Lung microvascular endothelial cell (primary cell): ENCODE results near the gene DTX3. TPM values are rescaled to one million over a fixed set of nuclear protein-coding genes. Genes with fewer than 3 reads are reported as not detected.

Source experiments
- total RNA-seq: library from RNA; depleted of rRNA; stranded (reverse); fragments of >200 nt; gene quantifications from 2 replicates; pipeline ENCODE4 v1.2.1, GENCODE V29; 2014

The DTX3 gene
- total RNA-seq, 1 donor from 2014 or later, result 4.2 TPM

Other genes with a start within 250 kb of the DTX3 start
- 3.5 and 5.6 TPM in 2 replicates for gene R3HDM2, start 173.8 kb upstream of the DTX3 start, total RNA-seq
- not detected in 2 replicates for gene INHBC, start 170.0 kb upstream of the DTX3 start, total RNA-seq
- gene INHBE, start 149.5 kb upstream of the DTX3 start, total RNA-seq, result not detected in 2 replicates
- gene GLI1, start 145.0 kb upstream of the DTX3 start, total RNA-seq, result not detected in 2 replicates
- under 0.01 TPM in 1 of 2 replicates, not detected in the other for gene ARHGAP9, start 125.0 kb upstream of the DTX3 start, total RNA-seq
- 63.0 and 123 TPM in 2 replicates for gene MARS1, start 116.8 kb upstream of the DTX3 start, total RNA-seq
- 4.6 and 12.5 TPM in 2 replicates for gene DDIT3, start 84.3 kb upstream of the DTX3 start, total RNA-seq
- 2.8 and 6.9 TPM in 2 replicates for gene MBD6, start 82.0 kb upstream of the DTX3 start, total RNA-seq
- 83.1 and 84.8 TPM in 2 replicates for gene DCTN2, start 57.6 kb upstream of the DTX3 start, total RNA-seq
- gene KIF5A, start 54.8 kb upstream of the DTX3 start, total RNA-seq, result under 0.01 TPM in 2 replicates
- 8.9 and 11.5 TPM in 2 replicates for gene PIP4K2C, start 13.6 kb upstream of the DTX3 start, total RNA-seq
- gene ARHGEF25, start 6.6 kb downstream of the DTX3 start, total RNA-seq, result 1.4 and 2.0 TPM in 2 replicates
- gene B4GALNT1, start 28.4 kb downstream of the DTX3 start, total RNA-seq, result under 0.01 TPM in 1 of 2 replicates, not detected in the other
- gene OS9, start 89.3 kb downstream of the DTX3 start, total RNA-seq, result 156 and 234 TPM in 2 replicates
- 0.20 and 0.22 TPM in 2 replicates for gene AGAP2, start 133.9 kb downstream of the DTX3 start, total RNA-seq
- gene TSPAN31, start 140.2 kb downstream of the DTX3 start, total RNA-seq, result 41.2 and 62.5 TPM in 2 replicates
- 110 and 133 TPM in 2 replicates for gene CDK4, start 147.5 kb downstream of the DTX3 start, total RNA-seq
- gene MARCHF9, start 150.3 kb downstream of the DTX3 start, total RNA-seq, result 2.4 and 5.6 TPM in 2 replicates
- under 0.01 TPM in 2 replicates for gene CYP27B1, start 162.3 kb downstream of the DTX3 start, total RNA-seq
- gene METTL1, start 167.3 kb downstream of the DTX3 start, total RNA-seq, result 3.1 and 3.8 TPM in 2 replicates
- 3.5 and 5.0 TPM in 2 replicates for gene EEF1AKMT3, start 167.8 kb downstream of the DTX3 start, total RNA-seq
- gene TSFM, start 178.0 kb downstream of the DTX3 start, total RNA-seq, result 15.5 and 18.5 TPM in 2 replicates
- 0.65 and 2.2 TPM in 2 replicates for gene AVIL, start 213.9 kb downstream of the DTX3 start, total RNA-seq
- gene CTDSP2, start 241.9 kb downstream of the DTX3 start, total RNA-seq, result 47.9 and 62.3 TPM in 2 replicates